Astrocyte of the spinal cord (primary cell): ENCODE measurements around the gene REXO4.

Experiments used
- DNase-seq: peaks from one replicate; pipeline ENCODE4 v3.0.0; 2011; ENCODE audit warnings: low read depth, low spot score
- H3K4me3 ChIP-seq: 2 replicates; pipeline ENCODE4 v1.5.1; 2011; ENCODE audit warnings: low read depth, mild to moderate bottlenecking, low read length, moderate library complexity
- in situ Hi-C: cut with HindIII; loops from 2 replicates; pipeline ENCODE4 v1.10.0; 2017; ENCODE audit warnings: low sequenced_read_pairs
- TF ChIP-seq, protein P1 (sequence below): IDR thresholded peaks from 2 replicates; pipeline ENCODE4 v1.5.1; 2012; ENCODE audit warnings: low read depth, mild to moderate bottlenecking, low read length, inconsistent platforms

REXO4 gene

GRCh38 chr9:133425049-133425632 is 7.3 kb upstream of the REXO4 start:
- H3K4me3 ChIP-seq, result no peak overlapping the region
- no peak for DNase-seq

GRCh38 chr9:133424187-133424586 is 6.4 kb upstream of the REXO4 start:
- TF ChIP-seq, protein P1, sequence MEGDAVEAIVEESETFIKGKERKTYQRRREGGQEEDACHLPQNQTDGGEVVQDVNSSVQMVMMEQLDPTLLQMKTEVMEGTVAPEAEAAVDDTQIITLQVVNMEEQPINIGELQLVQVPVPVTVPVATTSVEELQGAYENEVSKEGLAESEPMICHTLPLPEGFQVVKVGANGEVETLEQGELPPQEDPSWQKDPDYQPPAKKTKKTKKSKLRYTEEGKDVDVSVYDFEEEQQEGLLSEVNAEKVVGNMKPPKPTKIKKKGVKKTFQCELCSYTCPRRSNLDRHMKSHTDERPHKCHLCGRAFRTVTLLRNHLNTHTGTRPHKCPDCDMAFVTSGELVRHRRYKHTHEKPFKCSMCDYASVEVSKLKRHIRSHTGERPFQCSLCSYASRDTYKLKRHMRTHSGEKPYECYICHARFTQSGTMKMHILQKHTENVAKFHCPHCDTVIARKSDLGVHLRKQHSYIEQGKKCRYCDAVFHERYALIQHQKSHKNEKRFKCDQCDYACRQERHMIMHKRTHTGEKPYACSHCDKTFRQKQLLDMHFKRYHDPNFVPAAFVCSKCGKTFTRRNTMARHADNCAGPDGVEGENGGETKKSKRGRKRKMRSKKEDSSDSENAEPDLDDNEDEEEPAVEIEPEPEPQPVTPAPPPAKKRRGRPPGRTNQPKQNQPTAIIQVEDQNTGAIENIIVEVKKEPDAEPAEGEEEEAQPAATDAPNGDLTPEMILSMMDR, result no peak
- no peak for DNase-seq
- in situ Hi-C loops, result no loop called here
- no peak overlapping the region for H3K4me3 ChIP-seq

More at GRCh38 chr9:133425049-133425632, 7.3 kb upstream of the REXO4 start:
- TF ChIP-seq, protein P1, result no peak
- in situ Hi-C loops, result no loop called here

DNA sequence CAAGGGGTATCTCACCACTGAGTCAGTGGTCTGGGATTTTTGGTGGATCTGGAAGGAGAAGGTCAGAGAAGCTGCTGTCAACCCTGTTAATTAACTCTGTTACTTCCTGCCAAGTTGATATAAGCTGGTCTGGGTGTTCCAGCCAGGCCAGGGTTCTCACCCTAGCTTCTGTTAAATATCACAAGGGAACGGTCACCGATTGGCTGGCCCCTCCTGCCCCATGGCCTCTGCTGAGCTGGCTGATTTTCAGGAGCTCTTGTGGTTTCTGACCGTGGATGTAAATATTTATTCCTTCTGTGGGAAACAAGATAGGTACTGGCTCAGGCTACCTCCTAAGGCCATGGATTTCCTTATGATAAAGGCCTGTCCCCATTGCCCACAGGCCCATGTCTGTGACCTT is 5.4 kb upstream of the REXO4 start:
- DNase-seq, result no peak
- in situ Hi-C loops, result no loop called here
- TF ChIP-seq, protein P1, result no peak
- no peak overlapping the region for H3K4me3 ChIP-seq

- in situ Hi-C loops, result no loop called here
- TF ChIP-seq, protein P1, result peak; percentile 28
- no peak for DNase-seq
- no peak within 1 kb of the TSS for H3K4me3 ChIP-seq
These were observed 4.1 kb upstream of the REXO4 start, which contains the start of gene ADAMTS13 for GRCh38 chr9:133421615-133422542. TSS of gene ADAMTS13 (plus strand) at chr9:133422367. CDS start at chr9:133422444, 77 bp downstream.

- in situ Hi-C loops, result no loop called here
- DNase-seq, result no peak
- TF ChIP-seq, protein P1, result no peak
- no peak overlapping the region for H3K4me3 ChIP-seq
These were observed 2.6 kb upstream of the REXO4 start for GRCh38 chr9:133420392-133420827.

GRCh38 chr9:133419005-133419404 is 1.2 kb upstream of the REXO4 start:
- H3K4me3 ChIP-seq, result no peak overlapping the region
- TF ChIP-seq, protein P1, result no peak
- DNase-seq, result no peak
- in situ Hi-C loops, result no loop called here
